ENCODE measurements around the gene ITGAE. TPM values are rescaled to one million over a fixed set of nuclear protein-coding genes. Genes with fewer than 3 reads are reported as not detected.

The ITGAE gene
- total and polyA plus RNA-seq, 10 of the 15 experiments (the other 5 are each of a cell fraction or from before 2014, with no cell fraction given) = 13.1 to 161 (median 34.8) TPM

GRCh38 chr17:3826191-3826590 lies 25.2 kb upstream of the ITGAE start:
- Histone ChIP-seq H4K20me1 (ENCODE audit: control insufficient read depth, insufficient read depth) (no peaks in the 10 kb centered on the region), H3K4me1 (ENCODE audit: control insufficient read depth, insufficient read depth, low read length) (no peaks in the 10 kb centered on the region), H3K36me3 (ENCODE audit: control insufficient read depth in 2 of 2, insufficient read depth in 2 of 2, low read length in 1 of 2) (peaks cover 4 to 23% of the 10 kb centered on the region in 2 experiments), H3K27ac (ENCODE audit: control insufficient read depth, insufficient read depth) (no peak overlapping the region), H3K79me2 (ENCODE audit: control insufficient read depth, insufficient read depth, low read length) (no peaks in the 10 kb centered on the region), H2AFZ (ENCODE audit: control insufficient read depth, low read depth, low read length) (no peak overlapping the region), H3K9me3 (replicated peaks; ENCODE audit: control insufficient read depth, insufficient read depth, low read length) (no peaks in the 10 kb centered on the region), H3K27me3 (replicated peaks in 1 of 2; ENCODE audit: control insufficient read depth in 2 of 2, insufficient read depth in 2 of 2, low read length in 1 of 2) (no peaks in the 10 kb centered on the region), H3K4me3 (no peak overlapping the region), H3K9ac (ENCODE audit: control insufficient read depth, insufficient read depth, low read length) (no peak overlapping the region), H3K4me2 (ENCODE audit: control insufficient read depth, insufficient read depth) (no peak overlapping the region)
- no peak for FAIRE-seq
- ChIA-PET SMC1A (ENCODE audit: uncharacterized antibody, unreplicated experiment) (interaction anchor here (0.5 to 7.5 kb wide), 10 partner anchors 10 to 228 kb away, joined by 3 to 255 read pairs (median 4); no protein-coding TSS in a partner anchor), POLR2A (interaction anchor here (0.5 to 3.3 kb wide), 2 partner anchors 88 to 115 kb away, joined by 4 to 14 read pairs; no protein-coding TSS in a partner anchor), CTCF (interaction anchor here (0.6 to 10.1 kb wide), 10 partner anchors 10 to 889 kb away, joined by 3 to 371 read pairs (median 18); partner anchors contain the start of gene NCBP3), RAD21 (ENCODE audit: unreplicated experiment) (interaction anchor here (1.0 to 6.7 kb wide), 5 partner anchors 9 to 143 kb away, joined by 3 to 191 read pairs (median 6); partner anchors contain the start of gene NCBP3)
- intact Hi-C loops (cut with micrococcal nuclease; ENCODE audit: unreplicated experiment) = loop anchor here (2.0 kb wide), 1 partner anchor 143 kb away; no protein-coding TSS in a partner anchor
- no peak for TF ChIP-seq HDAC2 (IDR thresholded peaks at IDR 0.05)
- TF ChIP-seq RUNX3 (IDR thresholded peaks at IDR 0.05; ENCODE audit: low read length) = no peak
- TF ChIP-seq SIX5 (IDR thresholded peaks at IDR 0.05; ENCODE audit: low read depth, low read length, severe bottlenecking) = no peak
- TF ChIP-seq YY1 (IDR thresholded peaks at IDR 0.05; ENCODE audit: low read depth, low read length) = no peak
- no peak for TF ChIP-seq ZNF384 (IDR thresholded peaks at IDR 0.05; ENCODE audit: borderline replicate concordance, low read depth, low read length)
- no peak for TF ChIP-seq USF2 (IDR thresholded peaks at IDR 0.05; ENCODE audit: borderline replicate concordance, low read depth, low read length)
- TF ChIP-seq RAD51 (IDR thresholded peaks at IDR 0.05) = no peak
- no peak for TF ChIP-seq ZNF274 (IDR thresholded peaks at IDR 0.05; ENCODE audit: insufficient read depth, insufficient read length)
- no peak for TF ChIP-seq STAT3 (IDR thresholded peaks at IDR 0.05; ENCODE audit: low read depth, low read length)
- no peak for TF ChIP-seq CBX5 (IDR thresholded peaks at IDR 0.05; ENCODE audit: low read depth)
- TF ChIP-seq NR2C1 (IDR thresholded peaks at IDR 0.05) = no peak
- no peak for TF ChIP-seq RAD21 (IDR thresholded peaks at IDR 0.05; ENCODE audit: insufficient read depth, low read depth, low read length)
- no peak for TF ChIP-seq POLR2AphosphoS5 (IDR thresholded peaks at IDR 0.05; ENCODE audit: low read length)
- no peak for TF ChIP-seq MTA3 (IDR thresholded peaks at IDR 0.05; ENCODE audit: borderline replicate concordance, low read length)
- no peak for TF ChIP-seq BCL3 (IDR thresholded peaks at IDR 0.05; ENCODE audit: borderline replicate concordance, insufficient read depth, low read depth, low read length, poor library complexity, severe bottlenecking)
- no peak for TF ChIP-seq IKZF2 (IDR thresholded peaks at IDR 0.05)
- no peak for TF ChIP-seq NR2F1 (conservative IDR thresholded peaks at IDR 0.05)
- TF ChIP-seq NFIC (IDR thresholded peaks at IDR 0.05; ENCODE audit: low read depth, low read length) = no peak
- TF ChIP-seq RELB (IDR thresholded peaks at IDR 0.05; ENCODE audit: low read depth) = no peak
- no peak for TF ChIP-seq CHD4 (IDR thresholded peaks at IDR 0.05)
- no TSS peak for BruUV-seq (replicated peaks)
- WGBS (ENCODE audit: insufficient coverage, insufficient replicate concordance, low lambda C conversion rate, missing lambda C conversion rate) = 73% methylated on average over 4 of the region's 4 CpGs
- no peak for DNase-seq (ENCODE audit: low read depth, low spot score)
- no peak for ATAC-seq
- in situ Hi-C loops (cut with MboI) = no loop called here

Data from GM12878 (cell line).